GM19324 (cell line): Measurements from ENCODE around the gene GDPD4.

Experiments
- ATAC-seq: cut with Tn5 transposase; IDR thresholded peaks from one replicate; pipeline ENCODE4 v1.9.1; 2021; ENCODE audit warnings: mild to moderate bottlenecking, moderate library complexity; ENCODE audit not compliant: unreplicated experiment, low FRiP score

GDPD4 gene

DNA sequence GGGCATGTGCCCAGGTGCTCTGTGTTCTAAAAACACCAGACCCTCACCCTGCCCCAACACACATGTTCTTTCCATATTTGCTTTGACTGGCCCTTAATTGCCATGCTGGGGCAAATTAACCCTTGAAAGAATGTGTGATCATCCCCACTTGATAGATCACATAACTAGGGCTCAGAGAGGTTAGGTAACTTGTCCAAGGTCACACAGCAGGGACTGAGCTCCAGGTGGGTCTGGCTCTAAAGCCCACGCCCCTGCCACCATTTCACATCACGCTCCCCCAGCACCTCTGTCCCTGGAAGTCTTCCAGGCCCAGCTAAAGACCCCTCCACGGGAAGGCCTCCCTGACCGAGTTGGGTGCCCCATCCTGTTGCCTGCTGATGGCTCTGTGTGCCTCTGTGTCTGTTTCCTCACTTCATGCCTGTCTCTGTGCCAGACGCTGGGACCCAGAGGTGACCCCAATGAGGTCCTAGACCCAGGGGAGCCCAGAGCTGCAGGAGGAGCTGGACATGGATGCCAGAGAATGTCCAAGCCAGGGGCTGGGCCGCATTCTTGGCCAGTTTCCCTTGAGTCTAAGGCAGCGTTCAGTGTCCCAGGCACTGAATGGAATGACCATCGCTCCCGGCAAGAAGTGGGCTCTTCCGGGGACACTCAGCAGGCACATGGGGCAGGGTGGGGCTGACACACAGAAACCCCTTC is 93.7 kb downstream of the GDPD4 start:
- no peak for ATAC-seq

DNA sequence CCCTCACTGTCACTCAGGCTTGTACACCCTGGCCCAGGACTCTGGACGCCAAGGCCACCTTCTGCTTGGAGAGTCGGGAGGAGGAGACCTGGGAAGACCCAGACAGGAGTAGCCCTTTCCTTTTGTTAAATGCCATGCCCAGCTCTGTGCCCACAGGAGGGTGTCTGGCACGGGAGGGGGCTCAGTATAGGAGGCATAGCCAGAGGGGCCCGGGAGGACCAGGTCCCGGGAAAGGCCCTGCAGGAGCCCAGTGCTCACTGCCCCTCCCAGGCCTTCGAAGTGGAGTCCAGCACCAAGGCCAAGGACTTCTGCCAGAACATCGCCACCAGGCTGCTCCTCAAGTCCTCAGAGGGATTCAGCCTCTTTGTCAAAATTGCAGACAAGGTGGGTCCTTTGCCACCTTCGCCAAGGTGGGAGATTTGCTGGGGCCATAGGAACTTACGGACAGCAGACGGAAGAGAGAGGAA is 94.4 kb downstream of the GDPD4 start:
- ATAC-seq, result no peak

DNA sequence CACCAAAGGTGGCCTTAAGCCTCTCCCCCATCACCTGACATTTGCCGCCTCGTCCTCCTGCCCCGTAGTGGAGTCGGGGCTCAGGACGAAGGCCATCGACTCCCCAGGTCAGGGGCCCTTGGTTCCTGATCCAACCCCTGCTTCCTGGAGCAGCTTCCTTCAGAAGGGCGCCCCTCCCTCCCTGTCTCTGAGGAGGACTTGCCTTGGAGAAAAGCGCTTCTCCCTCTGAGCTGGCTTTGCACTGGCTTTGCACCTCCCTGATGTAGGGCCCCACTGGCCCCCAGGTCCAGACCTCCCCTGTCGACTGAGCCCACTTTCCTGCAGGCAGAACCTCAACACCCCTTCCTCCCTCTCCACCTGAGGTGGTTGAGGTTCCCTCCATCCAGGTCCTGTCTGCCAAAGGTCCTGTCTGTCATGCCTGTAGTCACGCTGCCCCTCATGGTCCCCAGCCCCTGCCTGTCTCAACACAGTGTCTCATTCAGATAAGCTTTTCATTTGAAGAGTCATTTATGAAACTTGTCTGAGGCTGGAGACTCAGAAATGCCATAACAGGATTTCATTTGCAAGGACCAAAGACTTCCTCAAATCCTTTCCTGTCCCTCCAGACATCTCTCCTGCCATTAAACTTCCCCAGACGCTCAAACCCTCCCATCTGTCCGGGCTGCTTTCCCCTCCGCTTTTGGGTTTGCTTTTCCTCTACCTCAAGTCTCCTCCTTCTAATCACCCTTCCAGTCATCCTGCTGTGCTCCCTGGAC is 95.0 kb downstream of the GDPD4 start:
- no peak for ATAC-seq

DNA sequence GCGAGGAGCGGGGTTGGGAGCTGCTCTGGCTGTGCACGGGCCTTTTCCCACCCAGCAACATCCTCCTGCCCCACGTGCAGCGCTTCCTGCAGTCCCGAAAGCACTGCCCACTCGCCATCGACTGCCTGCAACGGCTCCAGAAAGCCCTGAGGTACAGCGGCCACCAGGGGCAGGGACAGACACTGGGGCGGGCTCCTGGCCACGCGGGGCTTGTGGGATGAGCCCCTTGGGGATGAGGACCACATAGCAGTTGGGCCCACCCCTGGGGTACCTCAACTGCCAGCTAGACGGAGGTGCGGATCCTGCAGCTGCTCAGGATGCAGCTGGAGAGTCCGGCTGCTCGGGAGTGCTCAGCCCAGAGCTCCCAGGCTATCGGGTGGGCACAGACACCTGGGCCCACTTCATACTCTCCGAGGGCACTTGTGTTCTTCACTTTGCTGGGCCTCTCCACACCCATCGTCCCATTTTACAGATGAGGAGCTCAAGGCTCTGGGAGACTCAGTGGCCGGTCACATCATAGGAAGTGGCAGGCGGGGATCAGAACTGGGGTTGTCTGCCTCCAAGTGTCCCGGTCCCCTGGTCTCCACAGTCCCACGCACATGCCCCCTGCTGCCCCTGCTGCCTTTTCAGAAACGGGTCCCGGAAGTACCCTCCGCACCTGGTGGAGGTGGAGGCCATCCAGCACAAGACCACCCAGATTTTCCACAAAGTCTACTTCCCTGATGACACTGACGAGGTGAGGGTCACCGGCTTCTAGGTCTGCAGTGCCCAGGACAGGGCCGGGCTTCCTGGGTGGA is 95.8 kb downstream of the GDPD4 start:
- no peak for ATAC-seq

DNA sequence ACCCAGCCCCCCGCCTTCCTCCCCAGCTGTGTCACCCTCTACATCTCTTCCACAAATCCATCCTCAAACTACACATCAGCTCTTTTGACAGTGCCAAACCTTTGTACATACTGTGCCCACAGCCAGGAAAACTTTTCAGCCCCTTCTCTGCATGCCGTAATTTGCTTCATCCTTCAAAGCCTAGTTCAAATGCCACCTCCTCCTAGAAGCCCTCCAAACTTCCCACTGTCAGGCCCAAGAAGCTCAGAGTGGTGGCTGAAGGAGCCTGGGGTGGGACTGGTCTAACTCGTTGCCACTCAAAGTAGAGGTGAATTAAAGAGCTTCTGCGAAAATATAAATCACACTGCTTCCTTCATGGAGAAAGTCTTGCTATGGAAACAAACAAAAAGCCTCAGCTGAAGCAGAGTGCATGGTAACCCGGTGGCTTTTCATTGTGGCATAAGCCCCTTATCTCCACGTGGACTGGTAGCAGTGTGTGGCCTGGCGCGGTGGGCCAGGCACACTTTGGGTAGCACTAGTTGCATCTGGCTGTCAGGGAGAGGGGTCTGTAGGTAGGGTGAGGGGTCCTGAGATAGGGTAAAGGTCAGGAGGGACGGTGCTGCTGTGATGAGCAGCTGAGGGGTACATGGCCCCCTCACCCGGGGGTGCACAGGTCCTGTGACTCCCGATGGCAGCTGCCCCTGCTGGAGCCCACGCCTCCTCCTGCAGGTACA is 96.6 kb downstream of the GDPD4 start:
- no peak for ATAC-seq

DNA sequence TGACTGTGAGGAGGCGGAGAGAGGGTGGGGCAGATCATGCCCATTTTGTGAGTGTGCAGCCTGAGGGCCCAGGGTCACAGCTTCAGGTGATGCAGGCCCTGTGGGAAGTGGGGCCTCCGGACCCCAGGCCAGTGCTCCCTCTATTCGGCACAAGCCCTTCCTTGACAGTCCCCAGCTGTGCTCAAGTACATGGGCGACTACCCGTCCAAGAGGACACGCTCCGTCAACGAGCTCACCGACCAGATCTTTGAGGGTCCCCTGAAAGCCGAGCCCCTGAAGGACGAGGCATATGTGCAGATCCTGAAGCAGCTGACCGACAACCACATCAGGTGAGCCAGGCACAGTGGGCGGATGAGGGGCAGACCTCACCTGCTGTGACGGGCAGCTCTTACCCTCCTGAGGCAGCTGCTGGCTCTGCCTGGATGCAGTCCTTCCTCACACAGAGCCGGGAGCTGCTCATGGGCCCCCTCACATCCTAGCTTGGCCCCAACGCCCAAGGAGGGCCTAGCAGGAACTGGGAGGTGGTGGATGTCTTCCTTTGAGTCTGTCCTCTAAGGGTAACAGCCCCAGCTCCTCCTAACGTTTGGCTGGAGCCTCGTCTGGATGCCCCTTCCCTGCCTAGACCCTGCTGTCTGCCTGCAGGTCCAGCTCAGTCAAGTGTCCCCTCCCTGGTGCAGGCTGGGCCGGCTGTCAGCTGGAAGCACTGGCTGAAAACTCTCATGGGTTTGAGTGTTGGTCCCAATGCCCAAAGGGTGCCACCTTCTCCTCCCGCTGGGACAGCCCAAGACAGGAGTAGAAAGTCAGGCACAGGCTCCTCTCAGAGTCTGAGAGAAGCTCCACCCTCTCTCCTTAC is 97.4 kb downstream of the GDPD4 start:
- no peak for ATAC-seq

DNA sequence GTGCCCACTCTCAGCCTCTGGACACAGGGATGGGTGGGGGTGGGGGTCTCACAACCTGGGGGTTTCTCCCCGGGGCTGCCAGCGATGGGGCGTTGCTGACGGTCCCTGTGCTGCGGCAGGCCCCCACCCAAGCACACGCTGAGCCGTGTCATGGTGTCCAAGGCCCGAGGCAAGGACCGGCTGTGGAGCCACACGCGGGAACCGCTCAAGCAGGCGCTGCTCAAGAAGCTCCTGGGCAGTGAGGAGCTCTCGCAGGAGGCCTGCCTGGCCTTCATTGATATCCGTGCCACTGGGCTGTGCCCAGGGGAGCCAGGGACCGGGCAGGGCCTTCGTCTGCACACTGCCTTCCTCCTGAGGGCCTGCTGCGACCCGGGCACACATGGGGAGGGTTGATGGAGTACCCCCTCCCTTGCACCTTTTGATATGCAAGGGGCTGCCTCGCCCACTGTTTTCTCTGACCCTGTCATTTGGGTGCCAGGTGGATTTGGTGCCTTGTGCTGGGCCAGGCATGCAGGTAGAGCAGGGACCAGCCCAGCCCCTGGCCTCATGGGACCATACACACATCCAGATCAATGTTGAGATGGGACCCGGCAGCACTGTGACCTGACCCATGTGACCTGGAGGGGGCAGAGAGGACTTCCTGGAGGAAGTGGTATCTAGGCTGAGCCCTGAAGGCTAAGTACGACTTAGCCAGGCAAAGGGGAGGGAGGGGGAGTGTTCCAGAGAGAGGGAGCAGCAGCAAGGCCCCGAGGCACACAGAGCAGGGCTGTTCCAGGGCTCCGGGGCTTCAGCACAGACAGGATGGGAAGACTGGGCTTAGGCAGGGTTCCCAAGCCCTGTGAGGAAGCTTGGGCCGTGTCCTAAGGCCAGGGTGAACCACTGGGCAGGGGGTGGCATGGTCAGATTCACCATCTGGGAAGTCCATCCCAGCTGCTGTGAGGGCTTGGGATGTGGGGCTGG is 98.3 kb downstream of the GDPD4 start:
- no peak for ATAC-seq

DNA sequence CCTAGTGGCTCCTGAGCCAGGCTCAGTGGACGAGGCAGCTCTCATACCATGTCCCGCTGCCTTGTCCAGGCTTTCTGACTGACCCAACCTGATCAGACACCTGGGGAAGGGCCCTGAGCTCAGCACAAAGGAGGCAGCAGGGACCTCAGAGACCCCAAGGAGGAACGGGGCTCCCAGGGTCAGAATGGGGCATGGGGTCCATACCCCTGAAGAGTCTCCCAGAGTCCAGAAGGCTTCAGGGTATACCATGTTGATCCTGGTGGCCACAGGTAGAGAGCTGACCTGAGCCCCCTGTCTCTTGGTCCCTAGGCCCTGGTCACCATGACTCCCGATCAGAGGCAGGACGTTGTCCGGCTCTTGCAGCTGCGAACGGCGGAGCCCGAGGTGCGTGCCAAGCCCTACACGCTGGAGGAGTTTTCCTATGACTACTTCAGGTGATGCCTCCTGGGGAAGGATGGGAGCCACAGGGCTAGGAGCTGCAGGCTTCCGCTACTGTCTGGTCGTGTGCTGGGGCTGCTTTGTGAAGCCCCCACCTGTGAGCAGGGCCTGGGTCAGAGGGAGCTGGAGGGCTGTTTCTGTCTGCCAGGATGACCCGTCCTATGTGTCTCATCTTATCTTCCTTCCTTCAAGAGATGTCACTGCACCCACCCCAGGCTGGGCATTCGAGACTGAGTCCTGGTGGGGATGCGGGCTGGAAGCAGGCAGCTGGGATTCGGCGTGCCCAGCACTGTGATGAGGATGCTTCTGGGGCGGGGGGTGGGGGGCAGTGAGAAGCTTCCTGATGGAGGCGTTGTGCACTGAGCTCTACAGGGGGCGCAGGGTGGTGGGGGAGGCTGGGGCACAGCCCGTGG is 99.3 kb downstream of the GDPD4 start:
- ATAC-seq, result no peak

DNA sequence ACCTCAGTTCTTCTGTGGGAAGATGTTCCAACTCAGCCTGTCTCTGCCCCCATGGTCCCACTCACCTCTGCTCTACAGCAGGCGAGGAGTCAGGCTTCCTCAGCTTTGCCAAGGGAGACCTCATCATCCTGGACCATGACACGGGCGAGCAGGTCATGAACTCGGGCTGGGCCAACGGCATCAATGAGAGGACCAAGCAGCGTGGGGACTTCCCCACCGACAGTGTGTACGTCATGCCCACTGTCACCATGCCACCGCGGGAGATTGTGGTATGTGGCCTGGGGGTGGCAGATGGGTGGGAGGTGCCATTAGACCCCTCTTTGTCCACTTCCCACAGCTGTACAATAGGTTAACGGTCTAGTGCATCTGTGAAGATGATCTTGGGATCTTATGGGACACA is 100.1 kb downstream of the GDPD4 start:
- ATAC-seq, result no peak

DNA sequence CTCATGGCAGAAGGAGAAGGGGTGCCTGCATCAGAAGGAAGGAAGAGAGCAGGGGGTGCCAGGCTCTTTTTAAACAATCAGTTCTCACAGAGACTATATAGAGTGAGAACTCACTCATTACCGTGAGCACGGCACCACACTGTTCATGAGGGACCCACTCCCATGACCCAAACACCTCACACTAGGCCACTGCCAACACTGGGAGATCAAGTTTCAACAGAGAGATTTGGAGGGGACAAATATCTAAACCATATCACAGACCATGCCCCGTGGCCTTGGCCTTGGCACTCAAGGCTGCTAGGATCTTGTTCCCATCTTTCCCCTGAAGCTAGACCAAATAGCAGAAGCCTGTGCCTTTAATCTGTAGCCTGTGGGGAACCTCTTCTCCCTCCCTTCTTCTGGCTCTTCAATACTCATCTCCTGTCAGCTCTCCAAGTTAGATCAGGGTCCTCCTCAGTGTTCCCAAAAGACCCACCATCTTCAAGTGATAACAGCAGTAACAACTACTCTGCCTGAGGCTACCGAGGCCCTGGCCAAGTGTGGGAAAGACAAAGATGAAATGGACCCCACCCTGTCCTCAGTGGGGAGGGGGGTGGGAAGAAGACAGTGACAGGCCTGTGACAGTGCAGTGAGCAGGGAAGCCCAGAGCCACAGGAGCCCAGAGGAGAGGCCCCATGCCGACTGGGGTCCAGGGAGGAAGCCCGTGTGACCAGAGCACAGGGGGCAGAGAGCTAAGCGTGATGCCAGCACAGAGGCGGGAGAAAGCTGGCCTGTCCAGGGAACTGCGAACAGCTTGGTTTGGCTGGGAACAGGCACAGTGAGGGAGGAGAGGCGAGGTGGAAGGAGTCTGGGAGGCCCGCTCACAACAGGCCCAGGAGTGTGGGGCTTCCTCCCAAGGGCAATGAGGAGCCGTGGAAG is 100.9 kb downstream of the GDPD4 start:
- ATAC-seq, result no peak

DNA sequence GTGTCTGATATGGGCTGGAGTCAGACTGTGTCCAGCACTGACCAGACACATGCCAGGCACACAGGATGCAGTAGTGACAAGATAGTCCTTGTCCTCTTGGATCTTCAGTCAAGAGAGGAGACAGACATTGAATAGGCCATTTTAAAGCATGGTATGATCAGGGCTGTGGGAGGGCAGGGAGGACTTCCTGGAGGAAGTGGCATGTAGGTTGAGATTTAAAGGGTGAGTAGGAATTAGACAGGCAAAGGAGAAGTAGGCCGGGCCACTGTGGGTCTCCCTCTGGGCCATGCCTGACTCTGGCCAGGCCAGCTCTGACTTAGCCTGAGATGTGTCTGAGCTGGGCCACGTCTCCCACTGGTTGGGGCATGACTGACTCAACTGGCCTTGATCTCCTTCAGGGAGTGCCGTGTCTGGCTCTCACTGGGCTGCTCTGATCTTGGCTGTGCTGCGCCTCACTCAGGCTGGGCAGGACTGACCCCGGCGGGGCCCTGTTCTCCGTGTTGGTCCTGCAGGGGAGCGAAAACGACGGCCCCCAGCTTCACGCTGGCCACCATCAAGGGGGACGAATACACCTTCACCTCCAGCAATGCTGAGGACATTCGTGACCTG is 102.2 kb downstream of the GDPD4 start:
- no peak for ATAC-seq

DNA sequence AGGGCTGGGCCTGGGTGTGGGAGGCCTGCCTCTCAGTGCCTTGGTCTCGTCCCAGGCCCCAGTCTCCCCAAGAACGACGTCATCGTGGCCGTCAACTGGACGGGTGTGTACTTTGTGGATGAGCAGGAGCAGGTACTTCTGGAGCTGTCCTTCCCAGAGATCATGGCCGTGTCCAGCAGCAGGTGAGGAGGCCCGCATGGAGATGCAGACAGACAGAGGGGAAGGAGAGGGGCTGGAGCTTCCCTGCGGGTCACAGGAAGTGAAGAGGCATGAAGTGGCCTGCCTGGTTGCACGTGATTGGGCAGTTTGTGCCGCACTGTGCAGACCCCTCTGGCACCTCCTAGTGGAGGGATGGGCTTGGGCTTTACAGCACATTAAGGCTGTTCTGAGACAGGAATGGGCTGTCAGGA is 103.0 kb downstream of the GDPD4 start:
- no peak for ATAC-seq

DNA sequence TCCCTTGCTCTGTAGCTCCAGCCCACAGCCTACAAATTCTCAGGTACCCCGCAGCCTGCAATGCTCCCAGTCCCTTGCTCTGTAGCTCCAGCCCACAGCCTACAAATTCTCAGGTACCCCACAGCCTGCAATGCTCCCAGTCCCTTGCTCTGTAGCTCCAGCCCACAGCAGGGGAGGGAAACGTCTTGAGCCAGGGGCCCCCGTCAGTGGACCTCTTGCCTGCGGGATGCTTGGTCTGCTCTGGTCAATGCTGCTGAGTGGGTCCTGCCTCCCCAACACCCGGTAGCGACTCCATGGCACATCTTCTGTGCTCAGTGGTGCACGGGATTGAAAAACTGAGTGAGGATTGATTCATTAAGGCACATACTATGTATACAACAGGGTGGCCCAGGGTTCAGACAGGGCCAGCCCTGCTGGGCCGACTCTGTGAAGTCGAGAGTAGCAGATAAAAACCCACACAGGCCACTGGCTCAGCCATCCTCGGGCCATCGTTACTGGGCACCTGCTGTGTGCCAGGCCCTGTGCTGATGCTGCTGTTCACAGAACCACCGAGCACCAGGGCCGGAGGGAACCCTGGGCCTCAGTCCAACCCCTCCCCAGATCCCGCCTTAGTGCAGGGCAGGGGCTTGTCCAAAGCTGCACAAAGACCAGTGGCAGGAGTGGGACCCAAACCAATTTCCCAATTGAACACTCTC is 103.7 kb downstream of the GDPD4 start:
- ATAC-seq, result no peak

DNA sequence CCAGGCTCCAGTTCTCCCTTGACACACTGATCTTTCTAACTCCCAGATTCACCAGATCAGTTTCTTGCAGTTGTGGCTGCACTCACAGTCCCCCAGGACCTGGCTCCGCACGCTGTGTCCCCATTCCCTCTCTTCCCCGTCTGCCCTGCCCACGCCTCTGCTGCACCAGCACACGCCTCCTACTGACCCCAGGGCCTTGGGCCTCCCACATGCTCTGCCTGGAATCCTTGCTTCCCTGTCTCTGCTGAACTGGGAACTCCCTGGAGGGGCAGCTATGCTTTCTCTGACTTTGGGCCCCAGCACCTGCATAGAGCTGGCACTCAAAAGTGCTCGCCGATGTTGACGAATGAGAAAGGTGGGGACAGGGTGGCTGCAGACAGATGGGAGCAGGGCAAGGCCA is 104.5 kb downstream of the GDPD4 start:
- no peak for ATAC-seq

DNA sequence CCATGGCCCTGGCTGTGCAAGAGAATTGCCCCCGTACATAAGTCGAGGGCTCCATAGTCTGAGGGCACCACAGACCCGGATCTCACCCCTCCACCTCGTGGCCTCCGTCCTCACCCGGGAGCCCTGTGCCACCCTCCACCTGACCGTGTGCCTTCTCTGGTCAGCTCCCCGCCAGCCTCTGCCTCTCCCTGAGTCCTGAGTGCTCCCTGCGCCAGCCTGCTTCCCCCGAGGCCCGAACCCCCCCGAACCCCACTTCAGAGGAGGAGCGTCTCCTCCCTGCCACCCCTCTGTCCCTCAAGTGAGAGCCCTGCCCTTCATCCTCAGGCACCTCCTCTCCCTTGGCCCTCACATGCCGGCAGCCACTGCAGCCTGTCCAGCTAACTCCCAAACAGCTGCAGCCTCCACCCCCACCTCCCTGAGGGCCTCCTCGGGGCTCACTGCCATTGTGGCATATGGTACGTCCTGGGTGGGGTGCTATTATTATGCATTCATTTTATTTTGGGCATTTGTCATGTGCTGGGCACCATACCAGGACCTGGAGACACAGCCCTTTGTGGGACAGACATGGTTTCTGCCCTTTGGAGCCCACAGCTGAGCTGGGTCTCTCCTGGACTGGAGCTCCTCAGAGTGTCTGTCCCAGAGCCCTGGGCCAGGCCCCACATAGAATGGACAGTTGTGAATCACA is 106.3 kb downstream of the GDPD4 start:
- no peak for ATAC-seq
